ENCODE data around the gene PPID. TPM values are rescaled to one million over a fixed set of nuclear protein-coding genes. Genes with fewer than 3 reads are reported as not detected.
"Not testable (repeated sequence)": the region's sequence is repeated elsewhere in the genome, so short reads cannot be mapped to it uniquely, and the experiment has no call there.

The PPID gene
- total RNA-seq, 4 donors from 2014 or later: 15.6 to 23.9 (median 20.4) TPM

DNA sequence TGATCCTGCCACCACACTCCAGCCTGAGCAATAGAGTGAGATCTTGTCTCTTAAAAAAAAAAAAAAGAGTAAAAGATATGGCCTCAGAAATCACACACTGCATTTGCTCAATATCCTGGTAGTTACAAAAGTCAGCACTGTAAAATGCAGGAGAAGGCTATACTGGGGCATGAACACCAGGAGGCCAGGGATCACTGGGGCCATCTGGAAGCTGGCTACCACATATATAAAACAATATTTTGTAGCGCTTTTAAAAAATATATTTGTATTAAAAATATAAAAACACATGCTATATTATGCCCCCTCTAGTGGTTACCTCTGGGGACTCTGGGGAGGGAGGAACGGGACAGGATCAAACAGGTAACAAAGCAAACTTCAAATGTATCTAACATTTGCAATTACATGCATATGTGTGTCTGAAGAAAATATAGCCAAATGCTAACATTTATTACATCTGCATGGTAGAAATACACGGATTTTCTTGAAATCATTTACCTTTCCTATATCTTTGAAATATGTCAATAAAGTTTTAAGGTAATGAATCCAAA lies 55.5 kb downstream of the PPID start:
- DNase-seq (ENCODE audit: low spot score): no peak
- TF ChIP-seq, protein P1, sequence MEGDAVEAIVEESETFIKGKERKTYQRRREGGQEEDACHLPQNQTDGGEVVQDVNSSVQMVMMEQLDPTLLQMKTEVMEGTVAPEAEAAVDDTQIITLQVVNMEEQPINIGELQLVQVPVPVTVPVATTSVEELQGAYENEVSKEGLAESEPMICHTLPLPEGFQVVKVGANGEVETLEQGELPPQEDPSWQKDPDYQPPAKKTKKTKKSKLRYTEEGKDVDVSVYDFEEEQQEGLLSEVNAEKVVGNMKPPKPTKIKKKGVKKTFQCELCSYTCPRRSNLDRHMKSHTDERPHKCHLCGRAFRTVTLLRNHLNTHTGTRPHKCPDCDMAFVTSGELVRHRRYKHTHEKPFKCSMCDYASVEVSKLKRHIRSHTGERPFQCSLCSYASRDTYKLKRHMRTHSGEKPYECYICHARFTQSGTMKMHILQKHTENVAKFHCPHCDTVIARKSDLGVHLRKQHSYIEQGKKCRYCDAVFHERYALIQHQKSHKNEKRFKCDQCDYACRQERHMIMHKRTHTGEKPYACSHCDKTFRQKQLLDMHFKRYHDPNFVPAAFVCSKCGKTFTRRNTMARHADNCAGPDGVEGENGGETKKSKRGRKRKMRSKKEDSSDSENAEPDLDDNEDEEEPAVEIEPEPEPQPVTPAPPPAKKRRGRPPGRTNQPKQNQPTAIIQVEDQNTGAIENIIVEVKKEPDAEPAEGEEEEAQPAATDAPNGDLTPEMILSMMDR (IDR thresholded peaks at IDR 0.05): no peak
- no peak for ATAC-seq (ENCODE audit: low FRiP score)

DNA sequence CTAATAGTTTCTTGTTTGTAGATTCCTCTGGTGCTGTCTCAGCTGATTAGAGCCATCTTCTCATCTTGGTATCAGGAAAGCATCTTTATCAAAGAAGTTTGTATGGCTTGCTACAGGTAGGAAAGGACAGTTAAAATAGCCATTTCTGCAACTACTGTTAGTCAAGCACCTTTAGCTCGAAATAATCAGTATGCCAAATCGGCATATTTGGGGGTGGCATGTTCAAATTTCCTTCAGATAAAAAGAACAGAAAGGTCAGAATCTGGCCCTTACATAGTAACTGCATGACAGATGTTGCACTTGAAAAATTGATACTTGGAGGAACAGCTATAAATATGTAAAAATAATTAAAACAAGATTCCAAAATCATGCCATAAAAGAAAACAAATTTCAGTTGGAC lies 56.3 kb downstream of the PPID start:
- no peak for DNase-seq (ENCODE audit: low spot score)
- TF ChIP-seq, protein P1 (IDR thresholded peaks at IDR 0.05): no peak
- no peak for ATAC-seq (ENCODE audit: low FRiP score)

DNA sequence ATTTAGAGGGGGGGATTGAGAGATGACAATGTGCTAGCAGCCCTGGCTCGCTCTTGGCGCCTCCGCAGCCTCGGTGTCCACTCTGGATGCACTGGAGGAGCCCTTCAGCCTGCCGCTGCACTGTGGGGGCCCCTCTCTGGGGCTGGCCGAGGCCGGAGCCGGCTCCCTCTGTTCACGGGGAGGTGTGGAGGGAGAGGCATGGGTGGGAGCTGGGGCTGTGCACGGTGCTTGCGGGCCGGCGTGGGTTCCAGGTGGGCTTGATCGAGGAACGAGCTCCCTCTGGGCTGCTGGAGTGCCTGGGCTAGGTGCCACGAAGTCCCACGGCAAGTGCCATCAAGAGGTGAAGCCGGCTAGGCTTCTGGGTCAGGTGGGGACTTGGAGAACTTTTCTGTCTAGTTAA lies 58.4 kb downstream of the PPID start:
- DNase-seq (ENCODE audit: low spot score): no peak
- no peak for ATAC-seq (ENCODE audit: low FRiP score)
- TF ChIP-seq, protein P1 (IDR thresholded peaks at IDR 0.05): no peak

DNA sequence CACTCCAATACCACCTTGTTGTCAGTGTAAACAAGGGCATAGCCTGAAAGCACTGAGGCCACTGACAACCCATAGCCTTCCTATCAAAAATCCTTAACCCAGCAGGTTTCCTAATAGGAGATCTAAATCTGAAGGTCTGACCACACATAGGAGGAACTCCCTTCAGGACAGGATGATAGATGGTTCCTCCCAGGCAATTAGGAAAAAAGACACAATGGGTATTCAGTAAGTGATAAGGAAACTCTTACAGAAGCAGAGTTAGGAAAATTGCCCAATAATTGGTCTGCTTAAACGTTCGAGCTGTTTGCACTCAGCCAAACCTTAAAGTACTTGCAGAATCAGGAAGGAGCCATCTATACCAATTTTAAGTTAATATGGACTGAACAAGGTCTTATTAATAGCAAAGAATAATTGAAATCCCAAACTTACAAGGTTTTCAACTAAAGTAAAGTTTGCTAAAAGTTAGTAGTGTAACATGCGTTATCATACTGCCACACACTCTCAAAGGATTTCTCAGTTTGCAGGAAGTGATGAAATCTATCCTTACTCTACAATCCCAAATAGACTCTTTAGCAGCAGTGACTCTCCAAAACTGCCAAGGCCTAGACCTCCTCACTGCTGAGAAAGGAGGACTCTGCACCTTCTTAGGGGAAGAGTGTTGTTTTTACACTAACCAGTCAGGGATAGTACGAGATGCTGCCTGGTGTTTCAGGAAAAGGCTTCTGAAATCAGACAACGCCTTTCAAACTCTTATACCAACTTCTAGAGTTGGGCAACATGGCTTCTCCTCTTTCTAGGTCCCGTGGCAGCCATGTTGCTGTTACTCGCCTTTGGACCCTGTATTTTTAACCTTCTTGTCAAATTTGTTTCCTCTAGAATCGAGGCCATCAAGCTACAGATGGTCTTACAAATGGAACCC lies 59.2 kb downstream of the PPID start:
- DNase-seq (ENCODE audit: low spot score); ATAC-seq (ENCODE audit: low FRiP score): not testable (repeated sequence)

DNA sequence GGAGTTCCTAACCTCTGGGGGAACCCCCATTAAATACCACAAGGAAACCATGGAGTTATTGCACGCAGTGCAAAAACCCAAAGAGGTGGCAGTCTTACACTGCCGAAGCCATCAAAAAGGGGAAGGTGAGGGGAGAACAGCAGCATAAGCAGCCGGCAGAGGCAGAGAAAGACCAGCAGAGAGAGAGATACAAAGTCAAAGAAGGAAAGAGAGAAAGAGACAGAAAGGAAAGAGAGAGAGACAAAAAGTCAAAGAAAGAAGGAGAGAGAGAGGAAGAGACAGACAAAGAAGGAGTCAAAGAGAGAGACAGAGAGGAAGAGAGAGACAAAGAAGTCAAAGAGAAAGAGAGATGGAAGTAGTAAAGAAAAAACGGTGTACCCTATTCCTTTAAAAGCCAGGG lies 59.9 kb downstream of the PPID start:
- not testable (repeated sequence) for ATAC-seq (ENCODE audit: low FRiP score); DNase-seq (ENCODE audit: low spot score)

Small RNA genes within 50 kb of the gene (small RNA-seq; reads per million reads assigned to genes)
- not detected for gene RF00012

Other genes starting within 250 kb of the PPID start
- under 1 TPM in 1 of 4 donors, not detected in 3; 0.13 TPM for gene RXFP1, start 201.5 kb downstream of the PPID start, total RNA-seq
- gene C4orf46, start 51.5 kb downstream of the PPID start, total RNA-seq: 1 to 10 TPM; 3.2 to 5.0 (median 3.4) TPM
- 10 to 100 TPM; 26.4 to 68.9 (median 48.7) TPM for gene ETFDH, start 51.1 kb downstream of the PPID start, total RNA-seq
- 100 to 1,000 TPM in 1 of 4 donors, 10 to 100 TPM in 3; 56.4 to 125 (median 73.4) TPM for gene FNIP2, start 45.6 kb upstream of the PPID start, total RNA-seq

All from omental fat pad (tissue), 4 donors.